NT2/D1 (cell line): ENCODE data around the gene BRIP1.
A peak's percentile ranks its signal among the peaks of the same experiment; 100 is the strongest.

Experiments used
- DNase-seq: peaks from one replicate; pipeline ENCODE4 v3.0.0-alpha.2; 2011; ENCODE audit warnings: low read depth, low spot score
- H3K27me3 ChIP-seq: 2 replicates; pipeline ENCODE4 v1.6.0; 2011; ENCODE audit warnings: mild to moderate bottlenecking; ENCODE audit not compliant: insufficient read length, insufficient read depth
- H3K36me3 ChIP-seq: 2 replicates; pipeline ENCODE4 v1.6.1; 2011; ENCODE audit warnings: mild to moderate bottlenecking, low read length, mixed read lengths; ENCODE audit not compliant: insufficient read depth, insufficient read length
- H3K4me1 ChIP-seq: 2 replicates; pipeline ENCODE4 v1.5.1; 2011; ENCODE audit not compliant: insufficient read depth, insufficient read length
- H3K4me3 ChIP-seq: 2 replicates; pipeline ENCODE4 v1.5.1; 2011; ENCODE audit warnings: low read depth; ENCODE audit not compliant: insufficient read length
- H3K9ac ChIP-seq: 2 replicates; pipeline ENCODE4 v1.6.0; 2011; ENCODE audit warnings: low read depth; ENCODE audit not compliant: insufficient read length
- H3K9me3 ChIP-seq: 2 replicates; pipeline ENCODE4 v1.5.1; 2011; ENCODE audit warnings: mild to moderate bottlenecking, low read length; ENCODE audit not compliant: insufficient read depth
- SUZ12 ChIP-seq: IDR thresholded peaks from 2 replicates; pipeline ENCODE4 v1.6.1; 2011; ENCODE audit not compliant: insufficient read length, insufficient read depth; ENCODE audit errors: extremely low read depth
- YY1 ChIP-seq: IDR thresholded peaks from 2 replicates; pipeline ENCODE4 v1.6.1; 2011; ENCODE audit not compliant: insufficient read length, insufficient read depth
- ZNF274 ChIP-seq: IDR thresholded peaks from 2 replicates; pipeline ENCODE4 v1.6.1; 2011; ENCODE audit warnings: mild to moderate bottlenecking, low read depth, low read length

BRIP1 gene

DNA sequence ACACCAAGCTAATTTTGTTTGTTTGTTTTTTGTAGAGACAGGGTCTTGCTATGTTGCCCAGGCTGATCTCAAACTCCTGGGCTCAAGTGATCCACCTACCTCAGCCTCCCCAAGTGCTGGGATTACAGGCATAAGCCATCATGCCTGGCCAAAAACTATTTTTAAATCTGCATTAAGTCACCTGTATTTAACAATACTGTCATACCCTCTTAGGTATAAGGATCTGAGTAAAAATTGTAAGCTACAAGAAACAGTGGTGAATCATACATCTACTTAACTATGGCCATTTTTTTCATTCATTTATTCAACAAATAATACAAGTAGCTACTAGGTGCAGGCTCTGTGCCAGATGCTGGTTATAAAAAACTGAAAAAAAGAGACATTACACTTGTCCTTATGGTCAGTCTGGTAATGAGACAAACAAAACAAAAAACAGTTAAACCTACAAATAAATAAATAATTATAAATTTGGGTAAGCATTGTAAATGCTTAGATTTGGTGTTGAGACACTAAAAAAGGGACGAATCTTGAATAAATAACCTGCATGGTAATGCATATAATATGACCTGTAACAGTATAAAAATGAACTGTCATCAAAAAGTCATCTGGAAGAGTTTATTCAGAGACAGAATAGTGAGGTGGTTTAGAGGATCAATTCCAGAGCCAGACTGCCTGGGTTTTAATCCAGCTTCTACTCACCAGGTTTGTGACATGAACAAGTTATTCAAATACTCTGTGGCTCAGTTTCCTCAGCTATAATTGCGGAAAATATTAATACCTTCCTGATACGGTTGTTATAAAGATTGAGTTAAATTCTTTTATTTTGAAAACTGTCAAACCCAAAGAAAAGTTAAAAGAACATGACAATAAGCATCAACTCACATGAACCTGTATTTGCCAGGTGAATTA, 26.8 kb downstream of the BRIP1 start:
- no peak for DNase-seq
- no peaks in the 10 kb centered on the region for H3K4me1 ChIP-seq
- no peak overlapping the region for H3K4me3 ChIP-seq
- H3K9me3 ChIP-seq = no peaks in the 10 kb centered on the region
- no peak overlapping the region for H3K9ac ChIP-seq
- H3K36me3 ChIP-seq = peaks cover 8% of the 10 kb centered on the region
- no peaks in the 10 kb centered on the region for H3K27me3 ChIP-seq
- TF ChIP-seq SUZ12 (no peak), YY1 (no peak), ZNF274 (no peak)

DNA sequence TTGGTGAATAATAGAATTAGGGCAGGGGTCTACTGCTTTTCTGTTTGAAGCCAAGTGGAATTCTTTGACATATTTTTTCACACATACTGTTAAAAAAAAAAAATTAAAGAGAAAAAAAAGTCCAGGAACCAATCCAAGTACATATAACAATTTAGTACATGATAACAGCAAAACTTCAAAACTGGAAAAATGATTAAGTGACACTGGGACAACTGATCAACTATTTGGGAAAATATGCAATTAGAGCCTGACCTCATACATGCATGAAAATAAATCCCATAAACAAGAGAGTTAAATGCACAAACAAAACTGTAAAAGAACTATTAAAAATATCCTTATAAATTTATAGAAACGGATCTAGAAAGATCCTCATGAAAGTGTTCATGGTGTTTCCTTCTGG, 27.7 kb downstream of the BRIP1 start:
- no peak overlapping the region for H3K9ac ChIP-seq
- DNase-seq = no peak
- H3K36me3 ChIP-seq = peaks cover 8% of the 10 kb centered on the region
- no peaks in the 10 kb centered on the region for H3K4me1 ChIP-seq
- no peak overlapping the region for H3K4me3 ChIP-seq
- no peaks in the 10 kb centered on the region for H3K27me3 ChIP-seq
- no peaks in the 10 kb centered on the region for H3K9me3 ChIP-seq
- TF ChIP-seq YY1 (no peak), ZNF274 (no peak), SUZ12 (no peak)

DNA sequence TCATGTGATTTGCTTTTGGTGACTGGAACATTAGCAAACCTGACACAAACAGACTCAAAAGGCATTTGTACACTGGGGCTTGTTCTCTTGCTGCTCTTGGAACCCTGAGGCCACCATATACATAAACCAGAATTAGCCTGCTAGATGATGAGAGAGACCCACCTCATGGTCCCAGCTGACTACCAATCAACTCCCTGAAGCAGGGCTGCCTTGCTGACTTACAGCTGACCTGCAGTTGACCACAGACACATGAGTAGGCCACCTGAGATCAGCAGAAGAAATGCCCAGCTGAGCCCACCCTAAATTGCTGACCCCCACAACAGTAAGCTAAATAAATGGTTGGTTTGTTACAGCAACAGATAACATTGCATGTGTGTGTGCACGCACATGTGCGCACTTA, 28.7 kb downstream of the BRIP1 start:
- TF ChIP-seq ZNF274 (no peak), SUZ12 (no peak), YY1 (no peak)
- DNase-seq = no peak
- no peaks in the 10 kb centered on the region for H3K4me1 ChIP-seq
- H3K27me3 ChIP-seq = no peaks in the 10 kb centered on the region
- H3K4me3 ChIP-seq = no peak overlapping the region
- H3K9me3 ChIP-seq = no peaks in the 10 kb centered on the region
- no peak overlapping the region for H3K9ac ChIP-seq
- H3K36me3 ChIP-seq = peaks cover 5% of the 10 kb centered on the region

DNA sequence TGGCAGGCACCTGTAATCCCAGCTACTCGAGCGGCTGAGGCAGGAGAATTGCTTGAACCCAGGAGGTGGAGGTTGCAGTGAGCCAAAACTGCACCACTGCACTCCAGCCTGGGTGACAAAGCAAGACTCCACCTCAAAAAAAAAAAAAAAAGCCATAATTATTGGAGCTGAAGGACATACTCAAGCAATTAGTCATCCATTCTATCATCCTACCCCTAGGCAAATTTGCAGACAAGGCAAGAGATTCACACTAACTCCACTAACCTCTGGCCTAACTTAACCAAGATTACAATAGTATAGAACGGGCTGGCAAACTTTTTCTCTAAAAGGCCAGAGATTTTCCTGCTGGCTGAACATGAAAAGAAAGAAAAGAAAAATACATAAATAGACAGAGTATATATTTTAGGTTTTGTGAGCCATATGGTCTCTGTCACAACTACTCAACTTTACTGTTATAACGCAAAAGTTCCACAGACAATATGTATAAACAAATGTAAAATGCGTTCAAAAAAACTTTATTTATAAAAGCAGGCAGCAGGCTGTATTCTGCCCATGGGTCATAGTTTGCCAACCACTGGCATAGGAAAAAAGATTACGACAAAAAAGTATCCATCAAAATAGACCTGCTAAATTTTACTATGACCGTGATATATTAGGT, 29.7 kb downstream of the BRIP1 start:
- Histone ChIP-seq H3K4me1 (no peaks in the 10 kb centered on the region), H3K9me3 (peaks cover 2% of the 10 kb centered on the region; the same call in 1 of the 2 replicates), H3K9ac (no peak overlapping the region), H3K27me3 (no peaks in the 10 kb centered on the region), H3K4me3 (no peak overlapping the region), H3K36me3 (peaks cover 5% of the 10 kb centered on the region)
- peak; percentile 9 for DNase-seq
- no peak for TF ChIP-seq ZNF274

DNA sequence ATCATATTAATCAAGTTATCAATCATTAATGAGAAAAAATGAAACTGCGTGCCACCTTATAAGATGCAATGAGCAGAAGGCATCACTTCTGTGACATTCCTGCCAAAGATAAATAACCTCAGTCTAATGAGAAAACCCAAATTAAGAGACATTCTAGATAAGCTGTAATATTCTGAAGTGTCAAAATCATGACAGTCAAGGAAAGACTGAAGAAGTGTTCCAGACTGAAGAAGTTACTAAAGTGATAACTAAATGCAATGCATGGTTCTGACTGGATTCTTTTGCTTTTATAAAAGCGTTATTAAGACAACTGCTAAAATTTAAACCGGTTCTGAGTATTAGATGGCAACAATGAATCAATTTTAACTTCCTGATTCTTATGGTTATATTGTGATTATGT, 30.9 kb downstream of the BRIP1 start:
- no peak for TF ChIP-seq SUZ12
- no peak for TF ChIP-seq YY1
- no peak for TF ChIP-seq ZNF274
- Histone ChIP-seq H3K4me1 (no peaks in the 10 kb centered on the region), H3K36me3 (peaks cover 11% of the 10 kb centered on the region), H3K4me3 (no peak overlapping the region), H3K9me3 (peaks cover 11% of the 10 kb centered on the region), H3K27me3 (no peaks in the 10 kb centered on the region), H3K9ac (no peak overlapping the region)
- DNase-seq = no peak

DNA sequence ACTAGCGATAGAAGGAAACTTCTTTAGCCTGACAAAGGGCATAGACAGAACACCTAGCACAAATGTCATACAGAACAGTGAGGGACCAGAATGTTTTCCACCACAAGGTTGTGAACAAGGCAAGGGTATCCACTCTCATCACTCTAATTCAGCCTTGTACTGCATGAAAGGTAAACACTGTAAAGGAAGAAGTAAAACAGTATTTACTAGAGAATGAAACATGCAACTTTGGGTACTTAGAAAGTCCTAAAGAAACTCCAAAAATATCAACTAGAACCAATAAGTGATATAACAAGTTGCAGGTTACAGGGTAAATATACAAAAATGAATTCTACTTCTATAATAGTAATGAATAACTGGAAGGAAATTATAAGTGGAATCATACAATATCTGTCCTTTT, 32.2 kb downstream of the BRIP1 start:
- Histone ChIP-seq H3K9me3 (peaks cover 11% of the 10 kb centered on the region), H3K4me3 (no peak overlapping the region), H3K27me3 (no peaks in the 10 kb centered on the region), H3K4me1 (no peaks in the 10 kb centered on the region), H3K9ac (no peak overlapping the region), H3K36me3 (peaks cover 6% of the 10 kb centered on the region)
- DNase-seq = no peak
- no peak for TF ChIP-seq SUZ12
- no peak for TF ChIP-seq ZNF274
- TF ChIP-seq YY1 = no peak

DNA sequence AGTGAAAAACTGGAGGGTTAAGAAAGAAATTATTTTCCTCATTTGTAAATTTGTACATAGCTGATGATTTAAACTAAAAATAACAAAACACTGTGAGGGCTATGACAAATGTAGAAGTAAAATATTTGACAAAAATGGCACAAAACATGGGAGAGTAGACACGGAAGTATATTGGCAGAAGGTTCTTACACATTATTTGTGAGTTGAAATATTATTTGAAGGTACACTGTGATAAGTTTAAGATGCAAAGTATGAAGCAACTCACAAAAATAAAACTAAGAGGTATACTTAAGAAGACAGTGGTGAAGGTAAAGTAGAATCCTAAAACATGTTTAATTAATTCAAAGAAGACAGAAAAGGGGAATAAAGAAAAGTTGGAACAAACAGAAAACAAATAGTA, 34.6 kb downstream of the BRIP1 start:
- Histone ChIP-seq H3K9ac (no peak overlapping the region), H3K36me3 (peaks cover 6% of the 10 kb centered on the region), H3K4me1 (no peaks in the 10 kb centered on the region), H3K4me3 (no peak overlapping the region), H3K9me3 (peaks cover 11% of the 10 kb centered on the region), H3K27me3 (no peaks in the 10 kb centered on the region)
- TF ChIP-seq ZNF274 = no peak
- TF ChIP-seq YY1 = no peak
- TF ChIP-seq SUZ12 = no peak
- no peak for DNase-seq
